GM12878 (cell line): Measurements from ENCODE around the gene HES7. TPM values are rescaled to one million over a fixed set of nuclear protein-coding genes. Genes with fewer than 3 reads are reported as not detected.

Experiments used
- ATAC-seq: fragments of 200-7000 bp; cut with Tn5 transposase; 3 replicates; pipeline ENCODE4 v1.9.1; 2020; ENCODE audit warnings: mild to moderate bottlenecking, moderate library complexity
- BruUV-seq: library from RNA; stranded (reverse); fragments of 400-500 nt; replicated peaks from 2 replicates; lab custom pipeline; 2021; lab: Mats Ljungman, UMichigan
- CTCF ChIA-PET: fragments of 300-600 bp; sonication (Branson Sonifier 250); formaldehyde crosslinking; extraction: SDS; loops from one replicate; lab custom pipeline; 2021; ENCODE audit warnings: inconsistent platforms; lab: Yijun Ruan, JAX
- POLR2A ChIA-PET: fragments of 350-600 bp; formaldehyde crosslinking; extraction: SDS; loops from one replicate; lab custom pipeline; 2021; ENCODE audit warnings: inconsistent platforms; lab: Charles Lee
- RAD21 ChIA-PET: fragments of 300-600 bp; sonication (Branson Sonifier 250); formaldehyde crosslinking; loops from one replicate; lab custom pipeline; 2023; ENCODE audit warnings: antibody characterized with exemption; ENCODE audit not compliant: unreplicated experiment; lab: Charles Lee
- SMC1A ChIA-PET: fragments of 300-600 bp; sonication (Branson Sonifier 250); formaldehyde crosslinking; loops from one replicate; lab custom pipeline; 2023; ENCODE audit not compliant: unreplicated experiment, uncharacterized antibody; lab: Charles Lee
- DNase-seq: peaks from one replicate; pipeline ENCODE4 v3.0.0-alpha.2; 2011; ENCODE audit warnings: low read depth, low spot score
- FAIRE-seq: peaks from 3 replicates; lab custom pipeline; 2011; peaks lifted over from hg19 to GRCh38; lab: Jason Lieb, UNC
- H2AFZ ChIP-seq: 2 replicates; pipeline ENCODE4 v1.6.0; 2011; ENCODE audit warnings: low read depth, low read length, control low read depth; ENCODE audit not compliant: control insufficient read depth
- H3K27ac ChIP-seq: 2 replicates; pipeline ENCODE4 v1.5.1; 2011; ENCODE audit warnings: control low read depth; ENCODE audit not compliant: control insufficient read depth, insufficient read depth
- H3K27me3 ChIP-seq, 2 experiments: replicated peaks in 1 of 2; 2 replicates each; pipeline versions ENCODE4 v1.6.0 to v1.6.1; 2011; ENCODE audit warnings: low read length in 1 of 2; ENCODE audit not compliant: control insufficient read depth in 2 of 2, insufficient read depth in 2 of 2
- H3K36me3 ChIP-seq, 2 experiments: 2 replicates each; pipeline ENCODE4 v1.5.1; 2011; ENCODE audit warnings: low read length in 1 of 2; ENCODE audit not compliant: control insufficient read depth in 2 of 2, insufficient read depth in 2 of 2
- H3K4me1 ChIP-seq: 2 replicates; pipeline ENCODE4 v1.6.1; 2011; ENCODE audit warnings: mild to moderate bottlenecking, low read length, moderate library complexity, mixed read lengths; ENCODE audit not compliant: control insufficient read depth, insufficient read depth
- H3K4me2 ChIP-seq: 2 replicates; pipeline ENCODE4 v1.6.0; 2011; ENCODE audit warnings: control low read depth; ENCODE audit not compliant: control insufficient read depth, insufficient read depth
- H3K4me3 ChIP-seq: fragments of 200-600 bp; sonication (generic); 2 replicates; pipeline ENCODE4 v1.5.1; 2016
- H3K79me2 ChIP-seq: 2 replicates; pipeline ENCODE4 v1.6.0; 2011; ENCODE audit warnings: low read length; ENCODE audit not compliant: control insufficient read depth, insufficient read depth
- H3K9ac ChIP-seq: 2 replicates; pipeline ENCODE4 v1.8.0; 2011; ENCODE audit warnings: low read length, control low read depth, mixed read lengths; ENCODE audit not compliant: control insufficient read depth, insufficient read depth
- H3K9me3 ChIP-seq: replicated peaks from 3 replicates; pipeline ENCODE4 v1.5.1; 2011; ENCODE audit warnings: mild to moderate bottlenecking, low read length; ENCODE audit not compliant: control insufficient read depth, insufficient read depth
- H4K20me1 ChIP-seq: 2 replicates; pipeline ENCODE4 v1.6.0; 2011; ENCODE audit not compliant: control insufficient read depth, insufficient read depth
- BCL11A ChIP-seq: IDR thresholded peaks from 2 replicates; pipeline ENCODE4 v1.6.1; 2011; ENCODE audit warnings: low read depth, low read length
- FOS ChIP-seq: IDR thresholded peaks from 3 replicates; pipeline ENCODE4 v1.6.1; 2011; ENCODE audit warnings: borderline replicate concordance; ENCODE audit not compliant: insufficient read length; ENCODE audit errors: extremely low read depth
- HCFC1 ChIP-seq: fragments of 150-350 bp; IDR thresholded peaks from 2 replicates; pipeline ENCODE4 v1.6.1; 2014; ENCODE audit warnings: low read length
- HDGF ChIP-seq: fragments of 450-650 bp; IDR thresholded peaks from 2 replicates; pipeline ENCODE4 v1.6.1; 2016; ENCODE audit warnings: antibody characterized with exemption
- HSF1 ChIP-seq: fragments of 150-350 bp; IDR thresholded peaks from 2 replicates; pipeline ENCODE4 v1.6.1; 2014; ENCODE audit warnings: mild to moderate bottlenecking, low read depth, low read length
- KLF5 ChIP-seq: fragments of 450-650 bp; IDR thresholded peaks from 2 replicates; pipeline ENCODE4 v1.6.1; 2014; ENCODE audit warnings: mild to moderate bottlenecking; ENCODE audit not compliant: partially characterized antibody
- LARP7 ChIP-seq: fragments of 450-650 bp; IDR thresholded peaks from 2 replicates; pipeline ENCODE4 v1.6.1; 2017; ENCODE audit warnings: mild to moderate bottlenecking
- MAX ChIP-seq: IDR thresholded peaks from 2 replicates; pipeline ENCODE4 v1.6.1; 2012; ENCODE audit warnings: low read depth, low read length, improper control_type of control experiment
- NR2C2 ChIP-seq: IDR thresholded peaks from 2 replicates; pipeline ENCODE4 v1.6.1; 2011; ENCODE audit warnings: borderline replicate concordance, low read depth; ENCODE audit not compliant: control insufficient read depth, insufficient read length
- REST ChIP-seq: IDR thresholded peaks from 2 replicates; pipeline ENCODE4 v1.6.1; 2012; ENCODE audit warnings: mild to moderate bottlenecking, low read depth, low read length
- SIX5 ChIP-seq: IDR thresholded peaks from 2 replicates; pipeline ENCODE4 v1.6.1; 2011; ENCODE audit warnings: mild to moderate bottlenecking, low read depth, low read length, moderate library complexity; ENCODE audit not compliant: severe bottlenecking
- SMAD1 ChIP-seq: fragments of 450-650 bp; IDR thresholded peaks from 2 replicates; pipeline ENCODE4 v1.6.1; 2018; ENCODE audit warnings: mild to moderate bottlenecking, low read depth; ENCODE audit not compliant: partially characterized antibody
- SMC3 ChIP-seq: IDR thresholded peaks from 2 replicates; pipeline ENCODE4 v1.6.1; 2011; ENCODE audit warnings: low read length, improper control_type of control experiment, borderline replicate concordance
- SUPT20H ChIP-seq: IDR thresholded peaks from 2 replicates; pipeline ENCODE4 v1.6.1; 2011; ENCODE audit warnings: low read depth, mild to moderate bottlenecking, low read length, moderate library complexity, borderline replicate concordance; ENCODE audit not compliant: control insufficient read depth
- TARDBP ChIP-seq: IDR thresholded peaks from 2 replicates; pipeline ENCODE4 v1.6.1; 2016; ENCODE audit warnings: borderline replicate concordance
- TCF12 ChIP-seq: IDR thresholded peaks from 2 replicates; pipeline ENCODE4 v1.6.1; 2011; ENCODE audit warnings: low read depth, mild to moderate bottlenecking, low read length
- ZNF207 ChIP-seq: fragments of 450-650 bp; IDR thresholded peaks from 2 replicates; pipeline ENCODE4 v1.6.1; 2014; ENCODE audit warnings: antibody characterized with exemption, mild to moderate bottlenecking, borderline replicate concordance
- ZNF622 ChIP-seq: fragments of 450-650 bp; IDR thresholded peaks from 2 replicates; pipeline ENCODE4 v1.6.1; 2017; ENCODE audit warnings: mild to moderate bottlenecking, inconsistent platforms
- ZSCAN29 ChIP-seq: fragments of 450-650 bp; IDR thresholded peaks from 2 replicates; pipeline ENCODE4 v1.6.1; 2017; ENCODE audit warnings: mild to moderate bottlenecking, moderate library complexity
- ZZZ3 ChIP-seq: IDR thresholded peaks from 2 replicates; pipeline ENCODE4 v1.6.1; 2011; ENCODE audit warnings: low read depth; ENCODE audit not compliant: control insufficient read depth, insufficient read length
- WGBS: methylation state at CpG from one replicate; pipeline ENCODE4 v1.1.6; 2016; ENCODE audit warnings: low lambda C conversion rate; ENCODE audit not compliant: insufficient replicate concordance, insufficient coverage; ENCODE audit errors: missing lambda C conversion rate; 5-methylcytosine and 5-hydroxymethylcytosine counted together
- in situ Hi-C: fragments of 300-500 bp; cut with MboI; formaldehyde crosslinking; loops from 9 replicates; pipeline ENCODE4 v1.14.3; 2018; ENCODE audit warnings: mixed read lengths
- intact Hi-C: fragments of 100-400 bp; cut with micrococcal nuclease; formaldehyde crosslinking; loops from one replicate; pipeline ENCODE4 v1.14.2; 2022; ENCODE audit not compliant: unreplicated experiment
- polyA plus RNA-seq, 11 experiments: library from polyadenylated mRNA; depleted of rRNA in 4 of 11; unstranded in 6 of 11; stranded (reverse) in 5 of 11; fragments of >200 nt; fragmentation: Nextera tagmentation in 4 of 11; fragmentation: Illumina TruSeq in 1 of 11; extraction: Ambion mirVana in 4 of 11; extraction: Trizol in 1 of 11; gene quantifications; 1 replicate in 1 of 11; 2 replicates in 10 of 11; pipeline versions ENCODE4 v1.2.1 to v1.2.3, GENCODE V29; 2011 to 2016; ENCODE audit warnings: inconsistent platforms in 2 of 11, missing spikeins in 2 of 11, low read depth in 1 of 11
- total RNA-seq, 4 experiments: library from RNA; depleted of rRNA in 3 of 4; stranded (reverse); fragments of >200 nt in 3 of 4; fragmentation: Illumina TruSeq in 1 of 4; extraction: Trizol in 1 of 4; gene quantifications; 2 replicates each; pipeline versions ENCODE4 v1.2.1 to v1.2.3, GENCODE V29; 2013 to 2021

The HES7 gene
- total and polyA plus RNA-seq, 10 of the 15 experiments (the other 5 are each of a cell fraction or from before 2014, with no cell fraction given): 0.07 to 1.3 (median 0.63) TPM; not detected in 4

- CTCF ChIA-PET: interaction anchor here (0.7 to 3.4 kb wide), 4 partner anchors 11 to 33 kb away, joined by 3 to 29 read pairs (median 5); no protein-coding TSS in a partner anchor
- TF ChIP-seq NR2C2 (no peak), SUPT20H (no peak), SMAD1 (no peak), BCL11A (no peak), LARP7 (no peak; the same call in 1 of the 2 replicates), ZZZ3 (no peak), KLF5 (no peak), TARDBP (no peak), HCFC1 (no peak), ZSCAN29 (no peak), HSF1 (no peak), FOS (peak; percentile 19), HDGF (peak; percentile 74; the same call in 1 of the 2 replicates), SMC3 (no peak), SIX5 (no peak), TCF12 (no peak), ZNF622 (no peak), ZNF207 (no peak), MAX (peak; percentile 90), REST (no peak)
These were observed 28.3 kb upstream of the HES7 start, which contains the start of gene PER1 for GRCh38 chr17:8152112-8152775. TSS of gene PER1 (minus strand) at chr17:8152404. CDS start at chr17:8150706, 1,698 bp downstream.

More at GRCh38 chr17:8152112-8152775, 28.3 kb upstream of the HES7 start, which contains the start of gene PER1:
- no peaks in the 10 kb centered on the region for H3K9me3 ChIP-seq
- H4K20me1 ChIP-seq: no peaks in the 10 kb centered on the region; the same call in 1 of the 2 replicates
- WGBS: 14% methylated on average over 41 of the region's 42 CpGs
- ChIA-PET SMC1A (no interaction called here), POLR2A (interaction anchor here (1.0 to 7.5 kb wide), 9 partner anchors 9 to 44 kb away, joined by 3 to 71 read pairs (median 6); partner anchors contain the start of genes BORCS6 and HES7), RAD21 (interaction anchor here (0.9 to 1.0 kb wide), 2 partner anchors 14 to 32 kb away, joined by 3 to 5 read pairs; no protein-coding TSS in a partner anchor)
- H3K4me3 ChIP-seq: peak within 1 kb of the TSS; percentile 89
- peaks cover 9 to 12% of the 10 kb centered on the region in 2 experiments for H3K36me3 ChIP-seq
- H3K4me1 ChIP-seq: peaks cover 19% of the 10 kb centered on the region
- H3K27ac ChIP-seq: peak within 1 kb of the TSS; percentile 89
- FAIRE-seq (peak; percentile 78), ATAC-seq (peak; percentile 64), DNase-seq (peak; percentile 66)
- in situ Hi-C loops (no loop called here), intact Hi-C loops (no loop called here)
- H3K27me3 ChIP-seq: no peaks in the 10 kb centered on the region
- peak within 1 kb of the TSS; percentile 51 for H2AFZ ChIP-seq
- H3K4me2 ChIP-seq: peak within 1 kb of the TSS; percentile 97
- peaks cover 21% of the 10 kb centered on the region for H3K79me2 ChIP-seq
- no TSS peak for BruUV-seq
- peak within 1 kb of the TSS; percentile 85 for H3K9ac ChIP-seq
